ENCODE measurements around the gene GTSF1L.

Gene GTSF1L

DNA sequence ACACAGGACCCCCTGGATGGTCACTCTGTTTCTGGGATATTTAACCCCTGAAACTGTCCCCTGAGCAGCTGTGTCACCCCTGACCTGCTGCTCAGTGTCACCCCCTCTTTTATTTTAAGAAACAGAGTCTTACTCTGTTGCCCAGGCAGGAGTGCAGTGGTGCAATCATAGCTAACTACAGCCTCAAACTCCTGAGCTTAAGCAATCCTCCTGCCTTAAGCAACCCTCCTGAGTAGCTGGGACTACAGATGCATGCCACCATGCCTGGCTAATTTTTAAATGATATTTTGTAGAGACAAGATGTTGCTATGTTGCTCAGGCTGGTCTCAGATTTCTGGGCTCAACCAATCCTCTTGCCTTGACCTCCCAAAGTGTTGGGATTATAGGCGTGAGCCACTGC, 21.5 kb upstream of the GTSF1L start:
- DNase-seq (ENCODE audit: extremely low spot score, insufficient read length, low read depth) (no peak), FAIRE-seq (no peak)

DNA sequence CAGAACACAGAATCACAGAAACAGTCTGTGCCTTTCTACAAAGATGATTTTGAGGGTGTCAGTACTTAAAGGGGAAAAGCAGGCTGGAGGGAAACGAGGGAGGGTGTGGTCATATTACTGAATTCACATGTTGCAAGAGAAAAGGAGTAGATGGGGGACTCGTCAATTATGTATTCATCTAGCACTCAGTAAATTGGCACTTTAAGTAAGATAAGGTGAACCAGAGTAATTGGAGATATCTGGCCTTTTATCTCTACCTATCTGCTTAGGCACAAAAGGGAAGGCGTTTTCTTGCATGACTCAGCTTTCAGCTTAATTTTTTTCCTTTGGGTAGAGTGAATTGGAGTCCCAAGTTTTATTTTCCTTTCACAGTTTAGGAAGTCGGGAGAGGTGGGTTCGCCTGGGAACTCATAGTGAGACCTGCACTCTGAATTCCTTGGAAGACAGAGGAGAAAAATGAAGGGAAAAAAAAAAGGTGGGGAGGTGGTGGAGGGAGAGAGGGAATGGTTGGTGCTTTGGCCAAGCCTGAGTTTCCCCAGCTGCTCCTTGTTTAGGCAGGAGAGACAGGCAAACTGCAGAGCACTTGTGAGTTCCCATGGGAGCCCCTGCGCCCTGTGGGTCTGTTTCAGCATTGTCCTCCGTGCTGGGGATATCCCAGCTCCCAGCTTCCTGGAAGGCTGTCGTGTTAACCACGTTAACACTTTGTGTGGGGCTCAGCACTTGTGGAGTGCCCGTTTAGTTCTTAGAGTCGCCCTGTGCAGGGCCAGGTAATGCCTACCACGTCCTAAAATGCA, 19.7 kb upstream of the GTSF1L start:
- FAIRE-seq (no peak), DNase-seq (ENCODE audit: extremely low spot score, insufficient read length, low read depth) (no peak)

DNA sequence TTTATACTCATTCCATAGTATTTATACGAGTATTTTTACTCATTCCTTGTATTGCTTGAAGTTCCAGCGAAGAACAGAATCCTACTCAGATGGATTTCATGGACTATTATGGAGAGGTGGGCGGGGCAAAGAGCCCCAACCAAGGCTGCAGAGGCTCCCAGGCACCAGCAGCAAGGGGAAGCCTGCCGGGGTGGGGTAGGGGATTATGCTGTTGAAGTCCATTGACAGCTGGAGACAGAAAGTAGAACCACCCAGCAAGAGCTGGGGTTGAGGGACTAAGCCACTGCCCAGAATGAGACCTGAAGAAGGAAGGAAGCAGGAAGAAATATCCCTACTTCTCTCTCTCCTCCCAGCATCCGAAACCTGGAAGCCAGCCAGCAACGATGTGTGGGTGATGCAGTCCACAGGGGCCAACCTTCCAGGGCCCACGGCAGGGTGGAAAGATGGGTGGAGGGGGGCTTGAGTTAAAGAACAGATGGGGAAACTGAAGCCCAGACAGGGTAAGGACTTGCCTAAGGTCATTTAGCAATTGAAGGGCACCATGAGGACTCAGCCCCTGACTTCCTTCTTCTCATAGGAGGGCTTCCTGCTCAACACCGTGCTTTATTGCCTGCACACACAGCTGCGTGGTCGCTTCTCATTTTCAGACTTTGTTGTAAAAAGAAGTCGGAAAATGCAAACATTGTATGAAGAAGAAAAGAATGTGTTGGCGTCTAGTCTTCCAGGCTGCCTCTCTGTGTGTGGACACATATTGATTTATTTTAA, 18.3 kb upstream of the GTSF1L start:
- FAIRE-seq (no peak), DNase-seq (ENCODE audit: extremely low spot score, insufficient read length, low read depth) (no peak)

DNA sequence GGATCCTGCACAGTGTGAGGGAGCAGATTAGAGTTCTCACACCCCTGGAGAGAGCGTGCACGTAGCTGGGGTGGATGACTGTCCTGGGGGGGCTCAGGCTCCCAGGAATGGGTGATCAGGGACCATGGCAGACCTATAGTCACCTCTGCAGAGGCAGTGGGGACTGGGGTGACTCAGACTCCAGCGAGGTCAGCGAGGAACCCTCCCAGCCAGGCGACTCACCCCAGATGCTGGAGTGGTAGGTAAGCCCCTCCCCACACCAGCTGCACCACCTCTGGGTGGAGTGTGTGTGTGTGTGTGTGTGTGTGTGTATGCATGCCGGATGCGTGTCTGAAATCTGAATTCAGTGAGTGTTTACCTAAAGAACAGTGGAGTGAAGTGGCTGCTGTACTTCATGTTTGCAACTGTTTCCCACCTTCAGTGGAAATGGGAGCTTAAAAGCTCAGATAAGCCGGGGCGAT, 17.4 kb upstream of the GTSF1L start:
- FAIRE-seq: no peak

DNA sequence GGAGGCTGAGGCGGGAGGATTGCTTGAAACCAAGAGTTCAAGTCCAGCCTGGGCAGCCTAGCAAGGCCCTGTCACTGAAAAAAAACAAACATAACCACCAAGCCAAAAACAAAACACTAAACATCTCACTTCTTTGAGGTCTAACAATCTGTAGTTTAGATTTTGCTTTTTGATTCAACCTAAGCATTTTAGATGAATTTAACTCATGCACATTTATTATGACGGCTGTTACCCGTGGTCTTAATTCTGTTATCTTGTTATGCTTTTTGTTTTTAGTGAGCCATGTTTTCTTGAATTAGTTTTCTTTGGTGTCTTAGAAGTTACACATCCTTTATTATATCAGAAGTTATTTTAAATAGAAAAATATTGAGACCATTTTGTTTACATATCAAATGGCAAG, 13.8 kb upstream of the GTSF1L start:
- DNase-seq (ENCODE audit: extremely low spot score, insufficient read length, low read depth) (no peak), FAIRE-seq (no peak)

More for the DNA sequence above, 17.4 kb upstream of the GTSF1L start:
- no peak for DNase-seq (ENCODE audit: extremely low spot score, insufficient read length, low read depth)

DNA sequence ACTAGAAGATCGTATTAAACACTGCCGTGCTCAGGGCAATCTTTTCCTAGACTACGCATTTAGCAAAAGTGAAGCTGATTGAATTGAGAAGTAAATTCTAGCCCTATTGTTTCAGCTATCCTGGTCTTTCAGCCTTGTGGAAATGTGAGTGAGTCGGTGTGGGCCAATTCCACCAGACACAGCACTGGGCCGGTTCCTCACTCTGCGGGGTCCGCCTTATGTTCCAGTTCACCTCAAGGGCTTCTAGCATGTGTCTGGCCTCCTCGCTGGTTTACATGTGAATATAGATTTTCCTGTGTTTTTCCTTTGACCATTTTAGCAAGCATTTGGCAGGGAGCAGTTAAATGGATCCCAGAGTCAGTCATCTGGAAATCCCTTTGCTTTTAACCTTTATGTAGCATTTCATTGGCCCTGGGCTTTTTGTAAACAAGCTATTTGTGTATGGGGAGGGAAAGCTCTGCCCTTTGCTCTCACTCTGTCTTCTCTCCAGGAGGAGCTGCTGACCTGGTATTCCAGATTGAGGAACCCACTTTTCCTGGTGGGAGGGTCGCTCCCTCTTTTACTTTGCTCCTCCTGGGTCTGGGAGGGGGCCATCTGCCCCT, 12.4 kb upstream of the GTSF1L start:
- FAIRE-seq (no peak), DNase-seq (ENCODE audit: extremely low spot score, insufficient read length, low read depth) (no peak)

DNA sequence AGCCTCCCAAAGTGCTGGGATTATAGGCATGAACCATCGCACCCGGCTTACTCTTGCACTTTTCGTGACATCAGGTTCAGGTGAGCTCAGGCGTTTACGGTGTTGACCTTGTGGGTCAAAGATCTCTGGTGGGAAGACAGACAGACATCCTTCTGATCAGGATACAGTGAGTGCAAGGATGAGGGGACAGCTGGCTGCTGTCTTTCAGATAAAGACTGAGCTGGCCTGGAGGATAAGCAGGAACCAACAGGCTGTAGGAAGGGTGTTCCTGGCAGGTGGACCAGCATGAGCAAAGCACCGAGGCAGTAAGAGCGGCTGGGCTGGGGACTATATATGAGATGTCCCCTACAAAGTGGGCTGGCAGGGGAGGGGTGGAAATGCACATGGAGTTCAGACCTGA, 11.1 kb upstream of the GTSF1L start:
- FAIRE-seq (no peak), DNase-seq (ENCODE audit: extremely low spot score, insufficient read length, low read depth) (no peak)

DNA sequence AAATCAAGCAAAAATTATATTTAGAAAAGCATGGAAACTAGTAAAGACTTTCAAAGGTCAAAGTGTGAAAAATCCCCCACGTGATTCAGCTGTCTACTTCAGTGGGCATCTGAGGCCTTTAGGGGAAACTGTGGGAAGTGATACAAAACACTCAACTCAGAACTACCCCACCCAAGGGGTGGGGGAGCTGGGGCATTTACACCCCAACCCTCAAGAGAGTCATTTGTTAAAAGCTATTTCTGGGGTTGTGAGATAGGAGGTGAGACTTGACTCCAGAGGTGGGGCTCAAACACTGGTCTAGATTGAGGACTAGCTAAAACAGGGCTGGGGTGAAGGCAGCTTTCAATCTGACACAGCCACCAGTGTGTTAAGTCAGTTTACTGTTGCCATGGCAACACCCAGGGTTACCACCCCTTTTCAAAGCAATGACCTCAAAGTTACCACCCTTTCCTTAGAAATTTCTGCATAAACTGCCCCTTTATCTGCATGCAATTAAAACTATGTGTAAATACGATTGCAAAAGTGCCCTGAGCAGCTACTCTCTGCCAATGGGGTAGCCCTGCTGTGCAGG, 9.9 kb upstream of the GTSF1L start:
- peak; percentile 35 for DNase-seq (ENCODE audit: extremely low spot score, insufficient read length, low read depth)
- FAIRE-seq: peak; percentile 87

DNA sequence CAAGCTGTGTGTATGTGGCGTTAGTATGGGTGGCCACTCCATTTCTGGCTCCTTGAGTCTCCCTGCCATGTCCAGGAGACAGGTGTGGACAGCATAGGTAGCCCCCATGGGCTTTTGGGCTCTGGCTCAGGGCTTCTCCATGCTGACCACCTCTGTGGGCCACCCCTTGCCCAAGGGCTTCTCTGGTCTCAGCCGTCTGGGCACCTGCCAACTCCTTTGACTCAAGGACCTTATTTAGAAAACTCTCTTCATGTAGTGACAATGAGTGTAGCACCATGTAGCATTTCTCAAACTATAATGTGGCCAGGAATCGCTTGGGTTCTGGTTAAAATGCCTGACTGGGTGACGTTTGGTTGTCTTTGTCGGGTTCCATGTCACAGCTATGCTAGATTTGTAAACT, 5.1 kb upstream of the GTSF1L start:
- DNase-seq (ENCODE audit: extremely low spot score, insufficient read length, low read depth) (no peak), FAIRE-seq (no peak)

DNA sequence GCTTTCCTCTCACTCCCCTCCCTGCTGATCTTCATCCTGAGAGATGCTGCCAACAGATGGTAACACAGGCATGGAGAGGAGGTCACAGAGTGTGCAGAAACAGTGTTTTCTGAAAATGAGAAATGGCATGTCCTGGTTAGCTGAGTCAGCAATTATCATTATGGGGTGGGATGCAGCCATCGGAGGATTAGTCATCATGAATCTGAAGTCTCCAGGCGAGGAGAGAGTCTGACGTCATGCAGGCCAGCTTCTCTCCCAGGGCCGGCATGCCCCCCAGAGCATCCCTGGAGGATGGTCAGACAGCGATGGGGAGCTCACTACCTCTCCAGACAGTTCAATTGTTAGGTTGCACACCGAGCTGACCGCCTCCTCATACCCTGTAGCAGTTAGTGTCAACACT, 4.7 kb upstream of the GTSF1L start:
- DNase-seq (ENCODE audit: extremely low spot score, insufficient read length, low read depth): no peak
- no peak for FAIRE-seq

DNA sequence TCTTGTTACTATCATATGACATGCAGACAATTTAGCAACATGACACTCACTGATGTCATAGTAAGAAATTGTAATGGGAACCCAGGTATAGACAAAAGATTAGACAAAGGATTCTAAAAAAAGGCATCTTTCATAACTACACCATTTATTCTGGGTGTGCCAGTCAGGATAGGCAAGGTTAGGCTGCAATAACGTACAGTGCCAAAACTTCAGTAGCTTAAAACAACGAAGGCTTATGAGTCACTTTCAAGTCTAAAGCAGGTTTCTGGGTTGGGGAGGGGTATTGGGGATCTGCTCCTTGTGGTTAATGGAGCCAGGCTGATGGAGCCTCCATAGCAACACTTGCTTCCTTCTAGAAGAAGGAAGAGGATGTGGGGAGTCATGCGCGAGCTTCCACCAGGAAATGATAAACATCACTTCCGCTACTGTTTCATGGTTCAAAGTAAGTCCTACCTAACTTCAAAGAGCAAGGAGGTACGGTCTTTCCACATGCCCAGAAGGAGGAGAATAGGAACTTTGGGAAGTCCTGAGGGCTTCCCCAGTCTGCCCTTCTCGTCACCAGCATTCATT, 2.0 kb upstream of the GTSF1L start:
- FAIRE-seq (no peak), DNase-seq (ENCODE audit: extremely low spot score, insufficient read length, low read depth) (no peak)

DNA sequence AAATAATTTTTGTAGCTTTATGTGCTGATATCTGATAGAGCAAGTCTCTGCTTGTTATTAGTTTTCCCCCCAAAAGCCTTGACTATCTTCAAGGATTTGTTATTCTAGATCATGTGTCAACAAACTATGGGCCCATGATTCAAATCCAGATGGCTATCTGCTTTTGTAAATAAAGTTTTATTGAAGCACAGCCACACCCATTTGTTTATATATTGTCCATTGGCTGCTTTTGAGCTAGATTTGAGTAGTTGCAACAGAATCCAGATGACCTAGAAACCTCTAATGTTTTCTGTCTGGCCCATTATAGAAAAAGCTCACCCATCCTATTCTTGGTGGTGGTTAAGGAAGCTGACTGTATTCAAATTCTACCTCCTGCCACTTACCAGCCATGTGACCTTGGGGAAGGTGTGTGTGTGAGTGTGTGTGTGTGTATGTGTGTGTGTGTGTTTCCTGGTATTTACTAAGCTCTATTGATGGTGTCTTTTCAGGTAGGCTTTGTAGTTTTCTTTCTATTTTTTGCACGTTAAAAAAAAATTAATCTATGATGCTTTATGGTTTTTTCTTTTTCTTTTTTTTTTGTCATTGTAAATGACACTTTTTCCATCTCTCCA, 1.3 kb upstream of the GTSF1L start:
- FAIRE-seq (peak; percentile 78), DNase-seq (ENCODE audit: extremely low spot score, insufficient read length, low read depth) (no peak)

DNA sequence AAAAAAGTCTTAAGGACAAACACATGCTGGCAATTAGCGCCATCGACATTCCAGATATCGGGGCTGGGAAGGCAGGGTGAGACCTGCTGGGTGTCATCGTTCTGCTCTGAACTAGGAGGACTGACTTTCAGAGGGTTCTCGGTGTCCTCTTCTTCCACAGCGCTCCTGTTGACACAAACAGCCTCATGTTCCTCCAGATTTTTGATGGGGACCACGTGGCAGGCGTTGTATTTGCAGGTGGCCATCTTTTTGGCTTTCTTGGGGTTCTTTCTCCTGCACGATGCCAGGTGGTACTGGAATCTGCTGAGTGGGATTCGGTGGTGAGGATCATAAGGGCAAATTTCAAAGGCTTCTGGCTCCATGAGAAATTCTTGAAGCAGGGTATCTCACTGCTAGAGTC, 469 bp downstream of the GTSF1L start:
- no peak for DNase-seq (ENCODE audit: extremely low spot score, insufficient read length, low read depth)
- FAIRE-seq: no peak

DNA sequence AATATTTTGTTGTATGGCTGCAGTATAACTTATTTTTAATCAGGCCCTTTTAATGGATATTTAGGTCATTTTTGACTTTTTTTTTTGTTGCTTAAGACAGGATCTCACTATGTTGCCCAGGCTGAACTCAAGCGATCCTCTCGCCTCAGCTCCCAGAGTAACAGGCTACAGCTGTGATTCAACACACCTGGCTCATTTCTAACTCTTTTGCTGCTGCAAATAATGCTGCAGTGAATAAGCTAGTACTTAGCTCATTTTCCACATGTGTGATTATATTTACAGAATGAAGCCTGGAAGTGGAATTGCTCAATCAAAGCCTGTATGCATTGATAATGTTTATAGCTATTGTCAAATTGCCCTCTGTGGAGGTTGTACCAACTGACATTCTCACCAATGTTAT, 1.1 kb downstream of the GTSF1L start:
- DNase-seq (ENCODE audit: extremely low spot score, insufficient read length, low read depth) (no peak), FAIRE-seq (no peak)

DNA sequence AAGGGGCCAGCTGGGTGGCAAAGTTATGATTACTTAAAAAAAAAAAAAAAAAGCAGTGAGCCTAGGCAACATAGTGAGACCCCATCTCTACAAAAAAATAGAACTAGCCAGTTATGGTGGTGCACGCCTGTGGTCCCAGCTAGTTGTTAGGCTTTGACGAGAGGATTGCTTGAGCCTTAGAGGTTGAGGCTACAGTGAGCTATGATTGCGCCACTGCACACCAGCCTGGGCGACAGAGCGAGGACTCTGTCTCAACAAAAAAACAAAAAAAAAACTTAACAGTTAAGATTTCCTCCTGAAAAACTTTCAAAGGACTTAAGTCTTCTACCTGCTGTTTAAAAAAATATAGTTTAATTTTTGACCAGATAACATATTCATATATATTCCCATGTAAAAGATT, 2.4 kb downstream of the GTSF1L start:
- FAIRE-seq: no peak
- DNase-seq (ENCODE audit: extremely low spot score, insufficient read length, low read depth): no peak

DNA sequence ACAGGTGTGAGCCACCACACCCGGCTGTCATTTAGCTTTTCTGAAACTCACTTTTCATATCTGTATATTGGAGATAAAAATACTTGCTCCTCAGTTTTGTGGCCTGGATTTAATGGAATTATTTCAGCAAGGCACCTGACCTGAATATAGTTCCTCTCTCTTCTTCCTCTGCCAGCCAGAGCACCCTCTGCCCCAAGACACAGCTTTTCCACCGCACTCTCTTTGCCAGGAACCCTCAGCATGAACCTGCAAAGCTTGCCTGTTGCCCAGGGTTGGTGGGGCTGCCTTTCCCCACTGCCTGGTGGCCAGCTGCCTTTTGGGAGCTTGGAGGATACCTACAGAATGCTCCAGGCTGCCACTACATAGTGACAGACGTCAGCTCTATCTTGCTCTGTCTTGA, 3.1 kb downstream of the GTSF1L start:
- DNase-seq (ENCODE audit: extremely low spot score, insufficient read length, low read depth) (no peak), FAIRE-seq (no peak)

DNA sequence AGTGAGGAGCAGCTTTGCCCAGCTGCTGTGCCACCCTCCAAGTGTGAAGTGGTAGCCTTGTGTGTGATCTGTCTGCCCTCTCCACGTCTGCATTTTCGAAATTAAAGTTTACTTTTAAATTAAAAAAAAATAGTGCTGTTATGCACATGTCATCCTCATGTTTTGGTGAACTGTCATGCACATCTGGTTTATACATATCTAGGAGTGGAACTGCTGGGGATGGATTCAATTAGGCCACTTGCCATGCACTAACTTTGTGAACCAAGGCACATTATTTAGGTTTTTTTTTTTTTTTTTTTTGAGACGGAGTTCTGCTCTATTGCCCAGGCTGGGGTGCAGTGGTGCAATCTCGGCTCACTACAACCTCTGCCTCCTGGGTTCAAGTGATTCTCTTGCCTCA, 3.6 kb downstream of the GTSF1L start:
- no peak for FAIRE-seq
- DNase-seq (ENCODE audit: extremely low spot score, insufficient read length, low read depth): no peak

DNA sequence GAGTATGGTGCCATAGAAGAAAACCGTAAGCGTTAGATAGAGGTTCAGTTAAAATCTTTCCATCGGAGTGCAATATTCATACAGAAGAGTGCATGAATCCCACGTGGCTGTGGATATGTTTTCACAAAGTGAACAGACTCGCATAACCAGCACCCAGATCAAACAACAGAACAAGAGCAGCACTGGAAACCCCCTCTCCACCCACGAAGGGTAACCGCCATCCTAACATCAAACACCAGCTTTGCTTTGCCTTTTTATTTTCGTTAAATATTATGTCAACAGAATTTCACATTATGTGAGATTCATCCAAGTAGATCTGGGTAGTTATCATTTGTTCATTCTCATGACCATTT, 4.7 kb downstream of the GTSF1L start:
- DNase-seq (ENCODE audit: extremely low spot score, insufficient read length, low read depth) (no peak), FAIRE-seq (no peak)

DNA sequence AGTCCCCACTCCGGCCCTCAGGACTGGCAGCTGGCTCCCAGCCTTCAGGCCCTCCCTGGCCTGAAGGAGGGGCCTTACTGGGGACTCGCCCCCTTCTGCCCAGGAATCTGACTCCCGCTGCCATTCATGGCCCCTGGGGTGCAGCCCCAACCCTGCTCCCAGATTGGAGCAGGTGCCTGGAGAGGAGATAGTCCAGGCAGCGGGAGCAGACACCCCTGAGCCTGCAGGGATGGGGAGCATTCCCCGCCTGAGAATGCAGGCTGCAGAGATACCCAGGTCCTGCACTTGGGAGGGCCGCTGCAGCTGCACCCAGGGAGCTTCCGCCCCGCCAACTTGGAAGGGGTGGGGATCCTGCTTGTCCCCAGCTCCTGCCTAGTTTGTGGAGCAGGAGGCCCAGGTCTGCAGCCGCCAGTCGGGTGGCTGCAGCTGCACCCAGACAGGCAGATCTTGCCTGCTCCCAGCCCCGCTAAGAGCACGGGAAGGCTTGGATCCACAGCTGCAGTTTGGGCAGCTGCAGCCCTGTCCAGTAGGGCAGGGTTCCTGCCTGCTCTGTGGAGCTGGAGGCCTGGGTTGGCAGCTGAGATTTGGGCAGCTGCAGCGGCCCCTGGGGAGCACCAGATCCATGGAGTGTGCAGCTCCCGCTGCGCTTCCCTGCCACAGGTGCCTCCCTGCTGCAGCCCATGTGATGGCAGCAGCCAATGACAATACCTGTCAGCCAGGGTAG, 5.2 kb downstream of the GTSF1L start:
- no peak for DNase-seq (ENCODE audit: extremely low spot score, insufficient read length, low read depth)
- no peak for FAIRE-seq

DNA sequence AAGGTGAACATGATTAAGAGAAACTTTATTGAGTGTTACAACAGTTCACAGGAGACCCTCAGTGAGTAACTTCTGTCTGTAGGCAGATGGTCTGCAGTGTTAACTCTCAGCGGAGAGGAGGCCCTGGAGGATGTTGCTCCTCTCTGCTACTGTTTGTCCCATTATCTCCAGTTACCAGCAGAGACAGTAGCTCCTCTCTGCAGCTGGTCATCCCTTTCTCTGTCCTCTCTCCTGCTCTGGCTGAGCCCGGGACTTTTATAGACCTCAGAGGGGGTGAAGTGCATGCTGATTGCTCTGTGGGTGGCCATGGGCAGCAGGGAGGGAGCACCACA, 5.7 kb downstream of the GTSF1L start:
- no peak for FAIRE-seq
- DNase-seq (ENCODE audit: extremely low spot score, insufficient read length, low read depth): no peak

Data from GM18507 (cell line).